Stimulated activated naive CD8-positive, alpha-beta T cell treated with anti-CD3 and anti-CD28 coated beads, Interleukin-15, Interleukin-2, amounts not matched to agents 100 U/mL and 50 U/mL, for 24 hours (primary cell): ENCODE results near the gene ENAH.

Experiments
- ATAC-seq: fragments of 150-1000 bp; cut with Tn5 transposase; one replicate; pipeline ENCODE4 v1.10.0; 2021
- DNase-seq: peaks from one replicate; pipeline ENCODE4 v3.0.0; 2021

ENAH gene

GRCh38 chr1:225451840-225452515, 200.9 kb downstream of the ENAH start:
- ATAC-seq (no peak), DNase-seq (no peak)

- ATAC-seq, result peak; percentile 26
- no peak for DNase-seq
These were observed 201.6 kb downstream of the ENAH start for GRCh38 chr1:225451340-225451739.

- no peak for ATAC-seq
- DNase-seq, result no peak
These were observed 202.3 kb downstream of the ENAH start for GRCh38 chr1:225450491-225451191.

GRCh38 chr1:225449774-225450173, 203.1 kb downstream of the ENAH start:
- no peak for ATAC-seq
- no peak for DNase-seq

GRCh38 chr1:225449261-225449660, 203.7 kb downstream of the ENAH start:
- ATAC-seq (no peak), DNase-seq (no peak)

GRCh38 chr1:225448146-225448805, 204.6 kb downstream of the ENAH start:
- ATAC-seq (no peak), DNase-seq (no peak)

- DNase-seq (no peak), ATAC-seq (no peak)
These were observed 205.3 kb downstream of the ENAH start for GRCh38 chr1:225447650-225448089.

- DNase-seq (no peak), ATAC-seq (no peak)
These were observed 205.8 kb downstream of the ENAH start for GRCh38 chr1:225446981-225447615.

GRCh38 chr1:225446595-225446960, 206.3 kb downstream of the ENAH start:
- DNase-seq (peak; percentile 2), ATAC-seq (no peak)

- ATAC-seq (no peak), DNase-seq (peak; percentile 16)
These were observed 207.0 kb downstream of the ENAH start for GRCh38 chr1:225445639-225446594.

- no peak for ATAC-seq
- DNase-seq, result no peak
These were observed 210.8 kb downstream of the ENAH start for GRCh38 chr1:225442123-225442505.

GRCh38 chr1:225441314-225442122, 211.4 kb downstream of the ENAH start:
- ATAC-seq (no peak), DNase-seq (no peak)

GRCh38 chr1:225440380-225441221, 212.3 kb downstream of the ENAH start:
- no peak for DNase-seq
- ATAC-seq, result no peak

- ATAC-seq (no peak), DNase-seq (no peak)
These were observed 215.0 kb downstream of the ENAH start for GRCh38 chr1:225437710-225438437.
